HG02678 (cell line): ENCODE results near the gene HSBP1L1.
A peak's percentile ranks its signal among the peaks of the same experiment; 100 is the strongest.
"Not testable (repeated sequence)": the region's sequence is repeated elsewhere in the genome, so short reads cannot be mapped to it uniquely, and the experiment has no call there.

Source experiments
- ATAC-seq: cut with Tn5 transposase; IDR thresholded peaks from one replicate; pipeline ENCODE4 v1.9.1; 2021; ENCODE audit warnings: mild to moderate bottlenecking, moderate library complexity; ENCODE audit not compliant: unreplicated experiment

The HSBP1L1 gene

GRCh38 chr18:79983253-79983652, 18.8 kb downstream of the HSBP1L1 start:
- ATAC-seq = no peak

- ATAC-seq = no peak
These were observed 19.4 kb downstream of the HSBP1L1 start for GRCh38 chr18:79983793-79984192.

DNA sequence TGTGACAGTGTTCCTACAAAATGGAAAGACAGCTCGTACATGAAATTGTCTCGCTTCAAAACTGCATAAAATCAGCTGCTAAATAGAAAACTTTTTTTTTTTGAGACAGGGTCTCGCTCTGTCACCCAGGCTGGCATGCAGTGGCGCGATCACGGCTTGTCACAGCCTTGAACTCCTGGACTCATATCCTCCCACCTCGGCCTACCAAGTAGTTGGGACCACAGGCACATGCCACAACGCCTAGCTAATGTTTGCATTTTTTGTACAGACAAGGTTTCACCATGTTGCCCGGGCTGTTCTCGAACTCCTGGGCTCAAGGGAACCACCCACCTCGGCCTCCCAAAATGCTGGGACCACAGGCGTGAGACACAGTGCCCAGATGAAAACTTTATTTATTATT, 20.7 kb downstream of the HSBP1L1 start:
- ATAC-seq = no peak

GRCh38 chr18:79986726-79987125, 22.3 kb downstream of the HSBP1L1 start:
- no peak for ATAC-seq

DNA sequence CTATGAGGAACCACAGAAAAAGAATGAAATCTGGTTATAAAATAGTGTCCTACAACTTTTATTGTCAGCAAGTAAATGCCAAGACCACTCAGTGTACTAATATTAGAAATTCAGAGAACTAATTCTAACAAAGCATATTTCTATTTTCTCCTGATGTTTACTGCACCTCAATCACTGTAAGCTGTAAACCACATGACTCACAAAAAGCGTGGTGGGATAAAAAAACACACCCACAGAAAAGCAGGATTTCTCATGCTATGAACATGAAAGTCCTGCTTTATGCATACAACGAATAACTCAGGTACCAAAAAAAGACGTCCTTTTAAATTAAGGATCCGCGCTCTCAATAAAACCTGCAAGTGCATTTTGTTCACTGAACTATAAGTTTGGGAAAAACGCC, 23.1 kb downstream of the HSBP1L1 start:
- ATAC-seq = no peak

GRCh38 chr18:79988071-79988450, 23.6 kb downstream of the HSBP1L1 start:
- ATAC-seq = peak; percentile 54

- peak; percentile 97 for ATAC-seq
These were observed 24.2 kb downstream of the HSBP1L1 start, which contains the start of gene TXNL4A for GRCh38 chr18:79988451-79989194. Gene TXNL4A, minus strand, starts transcription at chr18:79988563. Its CDS starts 171 bp downstream, at chr18:79988392.

DNA sequence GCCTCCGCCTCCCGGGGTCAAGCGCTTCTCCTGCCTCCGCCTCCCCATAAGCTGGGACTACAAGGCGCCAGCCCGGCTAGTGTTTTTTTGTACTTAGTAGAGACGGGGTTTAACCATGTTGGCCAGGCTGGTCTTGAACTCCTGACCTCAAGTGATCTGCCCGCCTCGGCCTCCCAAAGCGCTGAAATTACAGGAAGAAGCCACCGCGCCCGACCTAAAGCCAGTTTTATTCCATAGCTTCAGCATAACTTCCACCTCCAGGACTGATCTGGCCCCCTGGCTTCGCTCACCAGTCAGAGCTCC, 24.7 kb downstream of the HSBP1L1 start:
- ATAC-seq = no peak

GRCh38 chr18:79991494-79991893, 27.1 kb downstream of the HSBP1L1 start:
- ATAC-seq = no peak

- not testable (repeated sequence) for ATAC-seq
These were observed 35.3 kb downstream of the HSBP1L1 start for GRCh38 chr18:79999701-80000100.

- no peak for ATAC-seq
These were observed 36.4 kb downstream of the HSBP1L1 start for GRCh38 chr18:80000877-80001276.

GRCh38 chr18:80002468-80002867, 38.0 kb downstream of the HSBP1L1 start:
- ATAC-seq = no peak

- no peak for ATAC-seq
These were observed 40.3 kb downstream of the HSBP1L1 start for GRCh38 chr18:80004600-80005342.

DNA sequence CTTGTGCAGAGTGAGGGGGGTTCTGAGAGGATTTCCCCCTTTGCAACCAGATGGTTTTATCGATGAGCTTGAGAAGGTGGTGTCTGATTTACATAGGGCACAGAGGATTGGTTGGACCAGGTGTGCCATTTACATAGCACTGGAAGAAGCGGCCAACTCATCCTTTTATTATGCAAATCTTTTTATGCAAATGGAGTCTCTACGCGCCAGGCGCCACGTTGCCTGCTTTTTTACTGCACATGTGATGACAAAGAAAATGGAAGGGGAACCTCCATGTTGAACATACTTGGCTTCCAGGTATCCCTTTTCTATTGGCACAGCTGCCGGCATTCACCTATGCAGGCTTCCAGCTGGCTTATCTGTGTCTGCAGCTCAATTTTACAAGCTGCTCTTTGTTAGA, 42.3 kb downstream of the HSBP1L1 start:
- ATAC-seq = no peak

DNA sequence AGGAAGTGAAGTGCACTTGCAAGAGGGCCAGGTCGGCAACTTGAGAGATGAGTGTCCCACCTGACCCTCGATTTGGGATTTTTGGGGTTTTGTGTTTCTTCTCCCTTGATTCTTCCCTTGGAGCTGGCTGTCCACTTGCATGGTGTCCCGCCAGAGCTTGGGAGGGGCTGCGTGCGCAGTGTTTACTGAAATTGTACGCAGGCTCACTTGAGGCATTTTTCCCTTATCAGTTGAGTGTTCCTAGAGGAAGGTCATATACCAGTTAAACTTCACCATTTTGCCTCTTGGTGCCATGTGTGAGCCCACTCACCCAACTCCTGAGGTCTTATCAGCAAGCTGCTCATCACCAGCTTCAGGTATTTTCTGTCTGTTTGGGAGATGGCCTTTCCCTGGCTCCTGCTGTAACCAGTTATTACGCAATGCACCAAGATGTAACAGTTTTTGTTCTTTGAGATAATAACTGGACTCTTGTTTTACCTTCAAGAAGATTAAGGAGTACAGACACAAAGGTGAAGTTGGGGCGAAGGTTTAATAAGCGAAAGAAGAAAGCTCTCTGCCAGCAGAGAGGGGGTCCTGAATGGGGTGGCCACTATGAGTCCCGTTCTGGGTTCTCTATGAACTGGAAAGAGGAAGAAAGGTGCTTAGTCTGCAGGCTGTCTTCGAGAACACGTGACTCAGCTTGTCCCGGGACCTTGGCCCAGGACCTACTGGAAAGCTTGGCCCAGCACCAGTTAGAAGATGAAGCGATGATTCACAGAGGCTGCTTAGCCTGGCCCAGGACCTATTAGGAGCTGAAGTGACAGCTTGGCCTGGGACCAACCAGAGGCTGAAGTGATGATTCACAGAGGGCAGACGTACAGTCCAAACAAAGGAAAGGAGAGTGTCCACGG, 45.5 kb downstream of the HSBP1L1 start:
- ATAC-seq = no peak

DNA sequence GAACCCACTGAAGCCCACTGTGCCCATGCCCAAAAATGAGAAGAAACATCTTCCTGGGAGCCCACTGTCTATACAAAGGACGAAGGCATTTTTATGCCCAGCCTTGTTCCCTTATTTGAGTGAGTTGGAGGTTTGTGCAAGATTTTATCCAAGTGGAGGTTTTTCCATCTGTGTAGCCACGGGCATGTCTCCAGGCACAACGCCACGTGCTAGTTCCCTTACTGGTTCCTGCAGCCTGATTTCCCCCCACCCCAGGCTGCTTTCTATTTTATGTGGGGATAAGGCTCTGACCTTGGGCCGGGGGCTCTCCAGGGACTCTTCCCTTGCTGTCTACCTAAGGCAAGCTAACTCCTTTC, 46.1 kb downstream of the HSBP1L1 start:
- no peak for ATAC-seq

DNA sequence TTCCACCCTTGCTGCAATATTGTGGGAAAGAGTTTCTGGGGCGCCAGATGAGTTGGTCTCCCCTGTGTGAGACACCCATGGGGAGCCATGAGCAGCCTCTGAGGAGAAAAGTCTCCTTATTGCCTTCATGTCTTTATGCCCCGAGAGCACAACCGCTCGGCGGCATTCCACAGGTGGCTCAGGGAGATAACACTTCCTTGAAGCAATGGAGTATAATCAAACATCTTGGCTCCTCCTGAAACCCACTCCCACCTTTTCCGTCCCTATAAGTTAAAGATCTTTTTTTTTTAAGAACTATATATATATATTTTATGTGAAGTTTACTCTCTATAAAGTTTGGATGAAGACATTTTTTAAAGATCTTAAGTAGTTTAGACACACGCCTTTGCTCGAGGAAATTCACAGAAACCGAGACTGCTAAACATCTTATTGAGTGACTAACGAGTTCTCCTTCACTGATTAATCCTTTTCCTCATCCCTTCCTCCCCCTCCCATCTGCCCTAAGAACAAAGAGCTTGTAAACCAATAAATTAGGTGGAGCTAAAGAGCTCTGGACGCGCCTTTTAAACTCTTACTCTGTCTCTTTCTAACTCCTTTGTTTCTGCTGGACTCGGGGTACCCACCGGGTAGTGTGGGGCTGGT, 47.2 kb downstream of the HSBP1L1 start:
- ATAC-seq = not testable (repeated sequence)

DNA sequence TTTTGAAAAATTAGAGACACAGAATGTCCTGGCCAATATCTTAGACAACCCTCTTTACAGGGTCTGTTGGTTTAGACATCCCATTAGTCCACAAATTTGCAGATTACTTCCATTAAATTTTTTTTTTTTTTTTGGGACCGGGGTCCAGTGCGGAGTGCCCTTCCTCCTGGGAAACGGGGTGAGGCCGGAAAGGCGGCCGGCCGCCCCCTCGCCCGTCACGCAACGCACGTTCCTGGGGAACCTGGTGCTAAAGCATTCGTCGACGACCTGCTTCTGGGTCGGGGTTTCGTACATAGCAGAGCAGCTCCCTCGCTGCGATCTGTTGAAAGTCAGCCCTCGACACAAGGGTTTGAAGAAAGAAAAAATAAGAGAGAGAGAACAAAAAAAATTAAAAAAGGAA, 48.3 kb downstream of the HSBP1L1 start:
- no peak for ATAC-seq
